Fibroblast of lung (primary cell): ENCODE results near the gene SLC52A3.

Experiments used
- CTCF ChIP-seq, 2 donors: IDR thresholded peaks in 1 of 2; conservative IDR thresholded peaks in 1 of 2; 1 replicate in 1 of 2; 2 replicates in 1 of 2; pipeline ENCODE4 v1.5.1; 2011 to 2012; ENCODE audit warnings: low read length in 2 of 2, control low read depth in 1 of 2, inconsistent platforms in 1 of 2, low read depth in 1 of 2, mild to moderate bottlenecking in 1 of 2
- EZH2 ChIP-seq: IDR thresholded peaks from 2 replicates; pipeline ENCODE4 v1.5.1; 2012; ENCODE audit warnings: low read length, control low read depth, mild to moderate bottlenecking; ENCODE audit errors: missing control alignments

DNA sequence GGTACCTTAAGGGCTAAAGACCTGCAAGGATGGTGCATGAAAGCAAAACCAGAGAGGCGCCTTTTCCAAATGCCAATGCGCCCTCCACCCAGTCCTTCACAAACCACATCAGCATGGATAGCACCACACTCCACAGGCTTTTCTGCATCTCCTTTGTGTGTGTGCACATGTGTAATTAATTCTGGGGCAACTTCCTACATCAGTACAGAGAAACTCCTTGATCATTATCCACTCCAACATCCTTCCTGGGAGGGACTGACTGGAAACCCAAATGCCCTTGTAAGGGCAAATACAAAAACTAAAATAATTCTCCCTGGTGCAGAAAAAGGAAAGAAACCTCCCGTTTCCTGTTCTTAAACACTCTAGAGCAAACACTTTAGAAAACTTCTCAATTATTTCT, 10.8 kb downstream of the SLC52A3 start:
- no peak for TF ChIP-seq CTCF (conservative IDR thresholded peaks at IDR 0.05 in 1 of 2, IDR thresholded peaks at IDR 0.05 in 1 of 2; ENCODE audit: low read depth in 1 of 2, low read length in 2 of 2)
- no peak for TF ChIP-seq EZH2
